ENCODE measurements around the gene RAD51B. TPM values are rescaled to one million over a fixed set of nuclear protein-coding genes. Genes with fewer than 3 reads are reported as not detected.

Gene RAD51B
- total RNA-seq, 1 experiment from 2014 or later = 20.0 TPM

DNA sequence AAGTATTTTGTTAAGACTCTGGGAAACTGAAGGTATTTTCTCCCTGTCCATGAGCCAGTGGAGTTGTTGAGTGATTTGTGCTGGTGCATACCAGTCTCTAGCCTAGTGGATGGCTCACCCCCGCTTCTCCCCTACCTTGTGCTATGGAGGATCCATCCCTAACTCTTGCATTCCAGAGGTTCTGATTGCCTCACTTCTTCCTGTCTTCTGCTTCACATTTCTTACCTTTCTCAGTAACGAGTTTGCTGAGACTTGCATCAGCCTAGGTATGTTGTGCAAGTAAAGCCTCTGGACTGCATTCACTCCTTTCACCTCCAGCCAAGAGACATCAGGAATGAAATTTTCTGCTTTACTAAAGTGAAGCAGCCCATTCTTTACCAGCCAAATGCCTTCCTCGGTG is 581.7 kb downstream of the RAD51B start:
- POLR2A ChIA-PET = interaction anchor here (0.5 to 0.7 kb wide), 3 partner anchors 14 to 392 kb away, joined by 3 read pairs; partner anchors contain the start of gene ZFP36L1
- no peak for ATAC-seq
- H3K4me2 ChIP-seq (ENCODE audit: low read length) = no peak overlapping the region

DNA sequence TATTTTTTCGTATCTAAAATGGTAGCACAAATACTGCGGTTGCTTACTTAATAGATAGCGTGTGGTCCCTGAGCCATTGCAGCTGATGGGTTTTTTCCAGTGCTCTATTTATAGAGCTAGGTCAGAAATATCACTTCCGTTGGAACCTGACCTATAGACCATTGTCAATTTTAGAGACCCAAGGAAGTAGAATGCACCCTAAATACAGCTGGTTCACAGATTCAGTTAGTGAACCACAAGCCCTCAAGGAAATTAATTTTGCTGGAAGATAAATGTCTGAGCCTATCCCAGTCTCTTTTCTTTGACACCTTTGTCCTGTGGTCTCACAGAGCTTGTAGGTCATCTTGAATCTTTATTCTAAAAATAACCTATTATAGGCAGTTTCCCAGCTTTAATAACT is 582.3 kb downstream of the RAD51B start:
- ChIA-PET RAD21 (ENCODE audit: low non-redundant PET in 1 of 2, low total read pairs in 2 of 2, uncharacterized antibody in 2 of 2, unreplicated experiment in 2 of 2) (no interaction called here), POLR2A (interaction anchor here (0.5 to 0.6 kb wide), 2 partner anchors 13 to 391 kb away, joined by 3 read pairs; partner anchors contain the start of gene ZFP36L1), CTCF (interaction anchor here (1.4 kb wide), 1 partner anchor 153 kb away, joined by 3 read pairs; no protein-coding TSS in a partner anchor)
- no peak overlapping the region for H3K4me3 ChIP-seq (replicated peaks in 1 of 2; ENCODE audit: low read depth in 1 of 2, low read length in 2 of 2)
- no peak overlapping the region for H3K9ac ChIP-seq (ENCODE audit: low read length)
- intact Hi-C loops (cut with micrococcal nuclease) = no loop called here
- no peaks in the 10 kb centered on the region for H3K9me2 ChIP-seq (ENCODE audit: insufficient read depth)
- TF ChIP-seq EZH2phosphoT487 (IDR thresholded peaks at IDR 0.05; ENCODE audit: borderline replicate concordance) (no peak), EGR1 (IDR thresholded peaks at IDR 0.05; ENCODE audit: low read depth) (no peak), FOSL1 (IDR thresholded peaks at IDR 0.05; ENCODE audit: low read depth) (no peak), ZFX (IDR thresholded peaks at IDR 0.05) (no peak), SRF (IDR thresholded peaks at IDR 0.05; ENCODE audit: low read depth) (no peak)
- TF ChIP-seq, protein P1, sequence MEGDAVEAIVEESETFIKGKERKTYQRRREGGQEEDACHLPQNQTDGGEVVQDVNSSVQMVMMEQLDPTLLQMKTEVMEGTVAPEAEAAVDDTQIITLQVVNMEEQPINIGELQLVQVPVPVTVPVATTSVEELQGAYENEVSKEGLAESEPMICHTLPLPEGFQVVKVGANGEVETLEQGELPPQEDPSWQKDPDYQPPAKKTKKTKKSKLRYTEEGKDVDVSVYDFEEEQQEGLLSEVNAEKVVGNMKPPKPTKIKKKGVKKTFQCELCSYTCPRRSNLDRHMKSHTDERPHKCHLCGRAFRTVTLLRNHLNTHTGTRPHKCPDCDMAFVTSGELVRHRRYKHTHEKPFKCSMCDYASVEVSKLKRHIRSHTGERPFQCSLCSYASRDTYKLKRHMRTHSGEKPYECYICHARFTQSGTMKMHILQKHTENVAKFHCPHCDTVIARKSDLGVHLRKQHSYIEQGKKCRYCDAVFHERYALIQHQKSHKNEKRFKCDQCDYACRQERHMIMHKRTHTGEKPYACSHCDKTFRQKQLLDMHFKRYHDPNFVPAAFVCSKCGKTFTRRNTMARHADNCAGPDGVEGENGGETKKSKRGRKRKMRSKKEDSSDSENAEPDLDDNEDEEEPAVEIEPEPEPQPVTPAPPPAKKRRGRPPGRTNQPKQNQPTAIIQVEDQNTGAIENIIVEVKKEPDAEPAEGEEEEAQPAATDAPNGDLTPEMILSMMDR (IDR thresholded peaks at IDR 0.05 in 2 of 3, conservative IDR thresholded peaks at IDR 0.05 in 1 of 3; ENCODE audit: borderline replicate concordance in 1 of 3, insufficient read depth in 1 of 3, low read depth in 2 of 3, low read length in 2 of 3) = no peak
- no peaks in the 10 kb centered on the region for H3K79me2 ChIP-seq (ENCODE audit: insufficient read depth, low read length)
- H3K4me1 ChIP-seq (ENCODE audit: control insufficient read depth in 1 of 2, insufficient read depth in 2 of 2, low read length in 2 of 2) = peaks cover 12 to 36% of the 10 kb centered on the region in 2 experiments; a peak in 3 of 4 replicates
- H3K27ac ChIP-seq (ENCODE audit: low read depth, low read length) = no peak overlapping the region
- no peaks in the 10 kb centered on the region for H3K9me3 ChIP-seq (ENCODE audit: control insufficient read depth in 1 of 2, insufficient read depth in 1 of 2, low read depth in 1 of 2, low read length in 2 of 2)
- H3K4me2 ChIP-seq (ENCODE audit: low read length) = no peak overlapping the region
- ATAC-seq (no peak), DNase-seq (ENCODE audit: low read depth, low spot score) (no peak)
- H2AFZ ChIP-seq (ENCODE audit: low read depth, low read length, poor library complexity, severe bottlenecking) = no peak overlapping the region
- H4K20me1 ChIP-seq (ENCODE audit: insufficient read depth) = no peaks in the 10 kb centered on the region
- H3K27me3 ChIP-seq (ENCODE audit: insufficient read depth, low read length) = no peaks in the 10 kb centered on the region
- BruUV-seq (replicated peaks) = TSS peak; percentile 97
- H3K36me3 ChIP-seq (ENCODE audit: control insufficient read depth in 1 of 2, insufficient read depth in 2 of 2, low read length in 2 of 2) = no peaks in the 10 kb centered on the region

More for the DNA sequence above, 581.7 kb downstream of the RAD51B start:
- H2AFZ ChIP-seq (ENCODE audit: low read depth, low read length, poor library complexity, severe bottlenecking) = no peak overlapping the region
- H4K20me1 ChIP-seq (ENCODE audit: insufficient read depth) = no peaks in the 10 kb centered on the region
- no peak overlapping the region for H3K27ac ChIP-seq (ENCODE audit: low read depth, low read length)
- no TSS peak for BruUV-seq (replicated peaks)
- TF ChIP-seq SP1 (IDR thresholded peaks at IDR 0.05; ENCODE audit: low read depth) = peak; percentile 34; the same call in 1 of the 2 replicates
- TF ChIP-seq, protein P2, sequence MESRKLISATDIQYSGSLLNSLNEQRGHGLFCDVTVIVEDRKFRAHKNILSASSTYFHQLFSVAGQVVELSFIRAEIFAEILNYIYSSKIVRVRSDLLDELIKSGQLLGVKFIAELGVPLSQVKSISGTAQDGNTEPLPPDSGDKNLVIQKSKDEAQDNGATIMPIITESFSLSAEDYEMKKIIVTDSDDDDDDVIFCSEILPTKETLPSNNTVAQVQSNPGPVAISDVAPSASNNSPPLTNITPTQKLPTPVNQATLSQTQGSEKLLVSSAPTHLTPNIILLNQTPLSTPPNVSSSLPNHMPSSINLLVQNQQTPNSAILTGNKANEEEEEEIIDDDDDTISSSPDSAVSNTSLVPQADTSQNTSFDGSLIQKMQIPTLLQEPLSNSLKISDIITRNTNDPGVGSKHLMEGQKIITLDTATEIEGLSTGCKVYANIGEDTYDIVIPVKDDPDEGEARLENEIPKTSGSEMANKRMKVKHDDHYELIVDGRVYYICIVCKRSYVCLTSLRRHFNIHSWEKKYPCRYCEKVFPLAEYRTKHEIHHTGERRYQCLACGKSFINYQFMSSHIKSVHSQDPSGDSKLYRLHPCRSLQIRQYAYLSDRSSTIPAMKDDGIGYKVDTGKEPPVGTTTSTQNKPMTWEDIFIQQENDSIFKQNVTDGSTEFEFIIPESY (IDR thresholded peaks at IDR 0.05; ENCODE audit: extremely low read depth, insufficient replicate concordance, low read length) = no peak
- peak; percentile 94 for TF ChIP-seq CEBPB (IDR thresholded peaks at IDR 0.05; ENCODE audit: low read depth)
- intact Hi-C loops (cut with micrococcal nuclease) = no loop called here
- H3K9me2 ChIP-seq (ENCODE audit: insufficient read depth) = no peaks in the 10 kb centered on the region
- no peaks in the 10 kb centered on the region for H3K79me2 ChIP-seq (ENCODE audit: insufficient read depth, low read length)
- peak; percentile 16 for DNase-seq (ENCODE audit: low read depth, low spot score)
- no peak overlapping the region for H3K4me3 ChIP-seq (replicated peaks in 1 of 2; ENCODE audit: low read depth in 1 of 2, low read length in 2 of 2)
- ChIA-PET RAD21 (ENCODE audit: low non-redundant PET in 1 of 2, low total read pairs in 2 of 2, uncharacterized antibody in 2 of 2, unreplicated experiment in 2 of 2) (no interaction called here), CTCF (interaction anchor here (1.4 kb wide), 1 partner anchor 152 kb away, joined by 3 read pairs; no protein-coding TSS in a partner anchor)
- H3K4me1 ChIP-seq (ENCODE audit: control insufficient read depth in 1 of 2, insufficient read depth in 2 of 2, low read length in 2 of 2) = peaks cover 12 to 36% of the 10 kb centered on the region in 2 experiments; a peak in 3 of 4 replicates
- H3K9ac ChIP-seq (ENCODE audit: low read length) = no peak overlapping the region
- no peaks in the 10 kb centered on the region for H3K27me3 ChIP-seq (ENCODE audit: insufficient read depth, low read length)
- no peaks in the 10 kb centered on the region for H3K9me3 ChIP-seq (ENCODE audit: control insufficient read depth in 1 of 2, insufficient read depth in 1 of 2, low read depth in 1 of 2, low read length in 2 of 2)
- H3K36me3 ChIP-seq (ENCODE audit: control insufficient read depth in 1 of 2, insufficient read depth in 2 of 2, low read length in 2 of 2) = no peaks in the 10 kb centered on the region

Data from HCT116 (cell line).